ENCODE data around the gene PTPN23. TPM values are rescaled to one million over a fixed set of nuclear protein-coding genes. Genes with fewer than 3 reads are reported as not detected.

Gene PTPN23
- total RNA-seq, 1 donor from 2014 or later, result 50.3 TPM

DNA sequence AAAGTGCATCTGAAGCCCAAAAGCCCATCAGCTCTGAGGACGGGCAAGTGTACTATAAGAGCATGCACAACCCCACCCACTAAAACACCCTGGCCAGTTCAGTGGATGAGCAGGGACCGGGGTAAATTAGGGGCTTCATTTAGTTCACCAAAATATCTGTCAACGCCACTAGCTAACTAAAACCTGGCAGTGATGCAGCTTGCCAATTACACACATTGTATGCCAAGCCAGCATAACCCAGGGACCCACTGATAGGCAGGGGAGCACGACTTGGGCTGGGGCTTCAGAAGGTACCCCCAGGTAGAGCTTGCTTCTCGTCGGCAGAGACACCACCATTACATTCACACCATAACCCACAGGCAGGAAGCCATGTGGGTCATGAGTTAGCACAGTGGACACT, 47.0 kb downstream of the PTPN23 start:
- Mint-ChIP-seq H3K4me1 (peaks cover 2% of the 10 kb centered on the region), H3K36me3 (ENCODE audit: low read depth) (peaks cover 69% of the 10 kb centered on the region), H3K4me3 (no peak overlapping the region), H3K27ac (no peak overlapping the region), H3K27me3 (no peaks in the 10 kb centered on the region), H3K9me3 (no peaks in the 10 kb centered on the region)
- CTCF ChIA-PET, result no interaction called here
- TF ChIP-seq, protein P1, sequence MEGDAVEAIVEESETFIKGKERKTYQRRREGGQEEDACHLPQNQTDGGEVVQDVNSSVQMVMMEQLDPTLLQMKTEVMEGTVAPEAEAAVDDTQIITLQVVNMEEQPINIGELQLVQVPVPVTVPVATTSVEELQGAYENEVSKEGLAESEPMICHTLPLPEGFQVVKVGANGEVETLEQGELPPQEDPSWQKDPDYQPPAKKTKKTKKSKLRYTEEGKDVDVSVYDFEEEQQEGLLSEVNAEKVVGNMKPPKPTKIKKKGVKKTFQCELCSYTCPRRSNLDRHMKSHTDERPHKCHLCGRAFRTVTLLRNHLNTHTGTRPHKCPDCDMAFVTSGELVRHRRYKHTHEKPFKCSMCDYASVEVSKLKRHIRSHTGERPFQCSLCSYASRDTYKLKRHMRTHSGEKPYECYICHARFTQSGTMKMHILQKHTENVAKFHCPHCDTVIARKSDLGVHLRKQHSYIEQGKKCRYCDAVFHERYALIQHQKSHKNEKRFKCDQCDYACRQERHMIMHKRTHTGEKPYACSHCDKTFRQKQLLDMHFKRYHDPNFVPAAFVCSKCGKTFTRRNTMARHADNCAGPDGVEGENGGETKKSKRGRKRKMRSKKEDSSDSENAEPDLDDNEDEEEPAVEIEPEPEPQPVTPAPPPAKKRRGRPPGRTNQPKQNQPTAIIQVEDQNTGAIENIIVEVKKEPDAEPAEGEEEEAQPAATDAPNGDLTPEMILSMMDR (IDR thresholded peaks at IDR 0.05), result no peak
- POLR2A ChIA-PET, result no interaction called here
- DNase-seq (no peak), ATAC-seq (ENCODE audit: low read depth) (no peak)
- intact Hi-C loops (cut with micrococcal nuclease), result no loop called here

DNA sequence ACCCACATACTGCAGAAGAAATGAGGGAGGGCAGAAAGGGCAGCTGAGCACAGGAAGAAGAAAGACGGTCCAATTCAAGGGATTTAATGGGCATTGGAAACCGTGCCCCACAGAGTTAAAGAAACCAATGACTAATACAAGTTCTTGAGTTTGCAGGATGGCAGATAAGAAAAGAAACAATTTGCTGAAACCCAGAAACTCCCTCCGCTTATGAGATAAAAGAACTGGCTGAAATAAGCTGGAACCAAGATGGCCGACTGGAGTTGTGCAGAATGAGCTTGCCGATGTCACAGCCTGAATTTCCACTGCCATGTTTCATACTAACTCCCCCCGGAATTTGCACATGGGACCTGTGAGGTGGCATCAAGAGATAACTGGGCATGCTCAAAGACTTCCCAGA, 47.8 kb downstream of the PTPN23 start:
- no peak for ATAC-seq (ENCODE audit: low read depth)
- Mint-ChIP-seq H3K27me3 (no peaks in the 10 kb centered on the region), H3K9me3 (no peaks in the 10 kb centered on the region), H3K4me1 (no peaks in the 10 kb centered on the region), H3K27ac (no peak overlapping the region), H3K4me3 (no peak overlapping the region), H3K36me3 (ENCODE audit: low read depth) (peaks cover 73% of the 10 kb centered on the region)
- TF ChIP-seq, protein P1 (IDR thresholded peaks at IDR 0.05), result no peak
- DNase-seq, result no peak
- ChIA-PET POLR2A (interaction anchor here (0.9 kb wide), 1 partner anchor 231 kb away, joined by 4 read pairs; no protein-coding TSS in a partner anchor), CTCF (no interaction called here)
- intact Hi-C loops (cut with micrococcal nuclease), result no loop called here

DNA sequence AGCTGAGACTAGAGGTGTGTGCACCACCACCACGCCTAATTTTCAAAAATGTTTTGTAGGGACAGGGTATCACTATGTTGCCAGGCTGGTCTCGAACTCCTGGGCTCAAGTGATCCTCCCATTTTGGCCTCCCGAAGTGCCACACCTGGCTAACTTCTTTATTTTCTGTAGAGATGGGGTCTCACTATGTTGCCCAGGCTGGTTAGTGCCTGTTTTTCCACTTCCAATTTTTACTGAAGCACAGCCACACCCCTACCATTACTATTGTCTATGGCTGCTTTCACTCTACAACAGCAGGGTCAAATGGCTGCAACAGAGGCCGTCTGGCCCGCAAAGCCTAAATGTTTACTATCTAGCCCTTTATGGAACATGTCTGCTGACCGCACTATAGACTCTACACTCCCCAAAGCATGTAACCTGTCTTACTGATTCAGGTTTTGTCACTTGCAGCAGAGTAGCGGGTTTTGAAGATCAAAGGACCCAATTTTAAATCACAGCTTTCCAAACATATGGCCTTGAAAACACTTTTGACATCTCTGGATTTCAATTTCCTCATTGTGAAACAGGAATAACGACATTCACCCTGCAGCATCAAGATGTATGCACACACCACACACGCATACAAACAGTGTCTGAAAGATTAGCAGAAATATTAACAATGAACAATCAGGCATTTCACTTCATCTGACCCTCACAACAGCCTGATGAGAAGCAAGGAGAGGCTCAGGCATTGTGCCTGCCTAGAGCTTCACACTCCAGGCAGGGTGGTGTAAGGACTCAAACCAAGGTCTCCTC, 48.9 kb downstream of the PTPN23 start:
- H3K4me1 Mint-ChIP-seq, result no peaks in the 10 kb centered on the region
- DNase-seq, result no peak
- peaks cover 73% of the 10 kb centered on the region for H3K36me3 Mint-ChIP-seq (ENCODE audit: low read depth)
- ChIA-PET CTCF (no interaction called here), POLR2A (interaction anchor here (0.9 kb wide), 1 partner anchor 230 kb away, joined by 4 read pairs; no protein-coding TSS in a partner anchor)
- no peak for ATAC-seq (ENCODE audit: low read depth)
- H3K4me3 Mint-ChIP-seq, result no peak overlapping the region
- no peaks in the 10 kb centered on the region for H3K9me3 Mint-ChIP-seq
- H3K27me3 Mint-ChIP-seq, result no peaks in the 10 kb centered on the region
- TF ChIP-seq, protein P1 (IDR thresholded peaks at IDR 0.05), result no peak
- intact Hi-C loops (cut with micrococcal nuclease), result no loop called here
- no peak overlapping the region for H3K27ac Mint-ChIP-seq

DNA sequence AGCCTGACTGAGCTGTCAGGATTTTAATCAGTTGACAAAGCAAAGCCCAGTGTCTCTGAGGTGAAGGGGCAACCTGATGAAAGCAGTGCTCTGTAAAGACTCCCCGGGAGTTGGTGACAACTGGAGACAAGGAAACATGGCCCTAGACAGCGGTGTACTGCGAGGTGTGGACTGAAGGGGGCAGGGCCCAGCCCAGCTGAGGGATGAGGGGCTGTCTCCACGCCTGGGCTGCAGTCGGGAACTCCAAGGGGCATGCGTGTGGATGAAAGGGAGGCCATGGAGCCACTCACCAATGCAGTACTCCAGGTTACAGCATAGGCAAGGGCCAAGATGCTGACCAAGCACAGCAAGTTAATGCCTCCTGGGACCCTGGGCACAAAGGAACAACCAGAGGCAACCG, 49.8 kb downstream of the PTPN23 start:
- Mint-ChIP-seq H3K4me3 (no peak overlapping the region), H3K4me1 (no peaks in the 10 kb centered on the region), H3K9me3 (no peaks in the 10 kb centered on the region), H3K27me3 (no peaks in the 10 kb centered on the region), H3K27ac (no peak overlapping the region), H3K36me3 (ENCODE audit: low read depth) (peaks cover 70% of the 10 kb centered on the region)
- ChIA-PET POLR2A (interaction anchor here (0.6 kb wide), 1 partner anchor 1392 kb away, joined by 4 read pairs; no protein-coding TSS in a partner anchor), CTCF (no interaction called here)
- intact Hi-C loops (cut with micrococcal nuclease), result no loop called here
- ATAC-seq (ENCODE audit: low read depth) (no peak), DNase-seq (no peak)
- TF ChIP-seq, protein P1 (IDR thresholded peaks at IDR 0.05), result no peak

DNA sequence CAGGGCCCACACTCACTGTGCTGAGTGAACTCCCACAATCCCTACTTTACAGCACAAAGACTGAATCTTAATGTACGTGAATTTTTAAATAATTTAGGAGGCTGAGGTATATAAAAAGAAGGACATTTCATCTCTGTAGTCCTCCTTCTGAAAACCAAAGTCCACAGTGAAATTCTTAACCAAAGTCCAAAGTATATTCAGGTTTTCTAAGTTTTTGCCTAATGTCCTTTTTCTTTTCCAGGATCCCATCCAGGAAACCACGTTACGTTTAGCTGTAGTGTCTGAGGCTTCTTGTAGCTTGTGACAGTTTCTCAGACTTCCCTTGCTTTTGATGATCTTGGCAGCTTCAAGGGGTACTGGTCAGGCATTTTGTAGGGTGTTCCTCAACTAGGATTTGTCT, 50.4 kb downstream of the PTPN23 start:
- CTCF ChIA-PET, result no interaction called here
- H3K4me3 Mint-ChIP-seq, result no peak overlapping the region
- H3K27ac Mint-ChIP-seq, result no peak overlapping the region
- intact Hi-C loops (cut with micrococcal nuclease), result no loop called here
- TF ChIP-seq, protein P1 (IDR thresholded peaks at IDR 0.05), result no peak
- POLR2A ChIA-PET, result no interaction called here
- H3K27me3 Mint-ChIP-seq, result no peaks in the 10 kb centered on the region
- ATAC-seq (ENCODE audit: low read depth) (no peak), DNase-seq (no peak)
- H3K9me3 Mint-ChIP-seq, result no peaks in the 10 kb centered on the region
- H3K4me1 Mint-ChIP-seq, result no peaks in the 10 kb centered on the region
- H3K36me3 Mint-ChIP-seq (ENCODE audit: low read depth), result peaks cover 69% of the 10 kb centered on the region
